Tongue (tissue), 2 donors: ENCODE results near the gene STK39. TPM values are rescaled to one million over a fixed set of nuclear protein-coding genes. Genes with fewer than 3 reads are reported as not detected.
"Not testable (repeated sequence)": the region's sequence is repeated elsewhere in the genome, so short reads cannot be mapped to it uniquely, and the experiment has no call there.

Source experiments
- DNase-seq: peaks from one replicate; pipeline ENCODE4 v3.0.0-alpha.2; 2015
- total RNA-seq: library from RNA; depleted of rRNA; stranded (reverse); fragments of >200 nt; gene quantifications from one replicate; pipeline ENCODE4 v1.2.3, GENCODE V29; 2014

The STK39 gene
- total RNA-seq, result 26.4 TPM

- peak; percentile 93 for DNase-seq
Observed at GRCh38 chr2:168247341-168248261, at the start of gene STK39. STK39 (minus strand) TSS chr2:168247595; CDS start chr2:168247435, 160 bp downstream.

DNA sequence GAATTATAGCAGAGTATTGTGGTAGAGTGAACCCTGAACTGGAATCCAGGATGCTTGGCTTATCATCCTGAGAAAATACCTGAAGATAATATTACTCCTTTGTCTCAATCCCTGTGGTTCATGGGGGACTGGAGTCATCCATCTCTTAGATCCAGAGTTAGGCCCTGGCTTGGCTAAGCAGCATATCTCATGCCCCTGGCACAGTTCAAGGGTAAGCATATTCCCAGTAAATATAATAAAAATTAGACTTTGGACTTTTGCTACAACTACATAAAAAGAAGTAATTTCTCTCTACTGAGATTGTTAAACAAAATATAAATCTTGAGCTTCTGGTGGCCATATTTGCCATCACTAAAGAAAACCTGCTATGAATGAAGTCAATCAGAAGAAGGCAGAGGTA is 47.7 kb upstream of the STK39 start:
- DNase-seq, result no peak

DNA sequence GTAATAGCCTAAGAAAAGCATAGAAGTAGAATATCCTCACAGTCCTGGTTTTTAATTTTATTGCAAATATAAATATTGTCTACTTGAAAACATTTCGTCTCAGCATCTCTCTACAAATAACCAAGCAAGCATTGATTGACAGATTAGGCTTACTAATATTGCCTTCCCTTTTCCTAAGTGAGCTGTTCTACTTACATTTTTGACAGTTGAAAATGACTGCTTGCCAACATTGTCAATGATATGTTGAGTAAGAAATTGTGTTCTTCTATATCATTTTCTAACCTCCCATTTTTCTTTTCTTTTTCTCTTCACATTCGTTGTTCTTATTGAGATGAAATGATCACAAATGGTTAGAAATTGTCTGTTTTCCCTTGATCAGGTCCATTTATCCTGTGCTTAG is 47.0 kb upstream of the STK39 start:
- no peak for DNase-seq

DNA sequence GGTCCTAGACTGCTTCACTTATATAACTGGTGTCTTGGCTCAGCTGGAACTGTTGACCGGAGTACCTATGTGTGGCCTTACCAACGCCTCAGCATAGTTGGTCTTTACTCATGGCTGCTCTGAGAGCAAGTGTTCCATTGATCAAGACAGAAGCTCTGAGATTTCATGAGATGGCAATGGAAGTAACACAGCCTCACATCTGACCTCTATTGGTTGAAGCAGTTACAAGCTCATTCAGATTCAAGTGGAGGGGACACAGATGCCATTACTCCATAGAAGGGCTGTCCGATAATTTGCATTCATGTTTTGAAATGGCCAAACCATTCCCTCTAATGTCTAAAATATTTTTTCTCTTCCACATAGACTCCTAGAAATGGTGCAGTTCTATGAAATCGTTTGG is 46.4 kb upstream of the STK39 start:
- no peak for DNase-seq

DNA sequence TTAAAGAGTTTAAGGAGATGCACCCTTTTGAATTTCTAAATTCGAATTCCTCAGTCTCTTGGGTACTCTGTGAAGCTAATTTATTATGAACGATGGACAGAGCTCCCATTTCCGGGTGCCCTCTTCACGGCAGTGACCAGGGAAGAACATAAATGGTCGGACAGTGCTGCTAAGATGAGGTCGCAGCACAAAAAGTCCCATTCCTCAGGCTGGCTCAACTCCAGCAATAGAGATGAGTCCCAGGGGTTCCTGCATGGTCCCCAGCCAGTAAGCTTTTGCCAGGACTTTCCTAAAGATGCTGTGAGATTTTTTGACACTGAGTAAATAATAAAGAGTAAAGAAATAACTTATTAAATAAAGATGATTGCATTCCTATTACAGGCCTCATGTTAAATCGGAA is 43.0 kb upstream of the STK39 start:
- DNase-seq, result no peak

GRCh38 chr2:168289880-168290279 is 42.5 kb upstream of the STK39 start:
- no peak for DNase-seq

- DNase-seq, result no peak
Observed at GRCh38 chr2:168286535-168286934, 39.1 kb upstream of the STK39 start.

GRCh38 chr2:168278424-168278888 is 31.1 kb upstream of the STK39 start:
- DNase-seq, result no peak

DNA sequence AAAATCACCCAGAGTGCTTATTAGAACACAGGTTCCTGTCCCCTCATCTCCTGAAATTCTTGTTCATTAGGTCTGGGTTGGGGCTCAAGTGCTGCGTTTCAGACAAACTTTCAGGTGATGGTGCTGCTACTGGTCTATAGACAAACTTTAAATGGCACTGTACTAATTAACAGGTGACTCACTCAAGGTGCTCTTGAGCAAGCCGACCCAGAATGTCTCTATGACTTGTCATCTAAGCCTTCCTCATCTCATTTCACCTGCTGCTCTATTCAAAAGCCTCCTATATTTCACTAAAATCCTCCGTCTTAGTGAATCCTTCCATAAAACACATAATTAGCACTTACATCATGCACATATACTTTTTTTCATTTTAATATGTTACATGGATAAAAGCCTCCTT is 29.9 kb upstream of the STK39 start:
- DNase-seq, result no peak

DNA sequence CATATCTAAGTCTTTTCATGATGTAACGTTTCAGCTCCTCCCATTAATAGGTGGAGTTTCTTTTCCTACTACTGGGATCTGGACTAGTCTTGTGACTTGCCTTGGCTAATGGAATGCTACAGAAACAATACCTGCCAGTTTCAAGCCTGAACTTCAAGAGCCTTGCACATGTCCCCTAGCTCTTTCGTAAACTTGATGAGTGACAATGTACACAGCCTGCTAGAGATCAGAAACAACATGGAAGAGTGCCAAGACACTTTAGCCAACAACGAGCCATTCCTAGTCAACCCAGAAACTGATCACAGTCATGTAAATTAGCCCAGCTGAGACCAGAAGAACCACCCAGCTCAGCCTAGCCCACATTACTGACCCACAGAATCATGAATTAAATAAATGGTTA is 24.8 kb upstream of the STK39 start:
- no peak for DNase-seq

DNA sequence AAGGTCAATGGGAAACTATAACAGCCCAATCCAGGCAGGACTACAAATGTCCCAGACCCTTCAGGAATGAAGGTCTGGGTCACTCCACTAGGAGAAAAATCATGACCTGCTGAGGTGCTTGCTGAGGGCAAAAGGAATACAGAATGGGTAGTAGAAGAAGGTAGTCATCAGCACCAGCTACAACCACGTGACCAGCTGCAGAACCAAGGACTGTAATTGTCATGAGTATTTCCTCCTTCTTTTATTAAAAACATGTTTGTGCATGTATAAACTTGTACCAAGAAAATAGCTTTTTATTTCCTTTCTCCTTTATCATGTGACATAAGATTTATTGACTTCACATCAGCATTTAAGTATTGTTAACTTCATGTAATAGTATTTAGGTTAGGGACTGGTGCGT is 15.5 kb upstream of the STK39 start:
- not testable (repeated sequence) for DNase-seq

- DNase-seq, result peak; percentile 16
Observed at GRCh38 chr2:168256448-168256847, 9.1 kb upstream of the STK39 start.

DNA sequence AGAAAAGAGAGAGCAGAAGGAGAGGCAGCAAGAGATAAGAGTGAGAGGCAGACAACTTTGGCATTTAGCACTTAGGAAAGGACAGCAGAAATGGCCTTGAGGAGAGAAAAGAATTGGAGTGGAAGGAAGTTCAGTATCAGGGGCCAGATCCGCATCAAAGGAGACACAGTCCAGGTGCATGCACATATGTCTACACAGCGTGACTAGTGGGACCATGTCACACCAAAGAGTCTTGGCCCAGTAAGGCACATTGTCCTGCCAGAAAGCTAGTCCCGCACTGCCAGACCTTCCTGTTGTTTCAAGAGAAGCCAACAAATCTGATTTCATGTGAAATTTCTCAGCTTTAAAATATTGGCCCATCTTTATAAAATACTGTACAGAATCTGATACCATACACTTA is 8.5 kb upstream of the STK39 start:
- DNase-seq, result peak; percentile 45

GRCh38 chr2:168255103-168255502 is 7.7 kb upstream of the STK39 start:
- no peak for DNase-seq

DNA sequence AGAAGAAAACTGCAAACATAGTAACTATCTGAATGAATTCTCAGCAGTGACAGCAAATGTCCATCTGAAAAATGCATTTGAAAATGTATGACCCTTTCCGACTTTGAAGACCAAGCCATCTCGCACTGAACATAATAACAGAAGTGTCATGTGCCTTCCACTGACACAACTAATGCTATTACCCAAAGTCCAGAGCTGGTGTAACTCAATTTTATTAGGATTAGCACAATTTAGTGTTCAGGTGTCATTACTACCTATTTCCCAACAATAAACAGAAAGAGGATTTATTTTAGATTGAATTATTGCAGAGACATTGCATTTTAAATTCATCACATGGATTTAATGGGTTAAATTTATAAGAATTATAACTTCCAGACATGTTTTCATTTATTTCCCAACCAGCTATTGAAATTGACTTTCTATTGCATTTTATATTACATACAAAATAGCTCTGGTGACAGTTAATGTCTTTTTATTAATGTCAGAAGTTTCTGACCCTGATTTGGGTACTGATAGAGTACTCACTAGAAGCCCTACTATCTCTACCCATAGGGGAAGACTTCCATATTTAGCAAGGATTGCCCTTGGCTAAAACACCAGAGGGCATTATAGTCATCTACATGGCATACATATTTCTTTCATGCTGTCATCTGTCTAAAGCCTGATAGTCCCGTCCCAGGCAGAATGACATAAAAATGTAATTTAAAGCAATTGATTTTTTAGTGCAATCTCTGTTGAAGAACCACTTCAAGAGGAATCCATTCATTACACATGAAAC is 7.0 kb upstream of the STK39 start:
- no peak for DNase-seq

DNA sequence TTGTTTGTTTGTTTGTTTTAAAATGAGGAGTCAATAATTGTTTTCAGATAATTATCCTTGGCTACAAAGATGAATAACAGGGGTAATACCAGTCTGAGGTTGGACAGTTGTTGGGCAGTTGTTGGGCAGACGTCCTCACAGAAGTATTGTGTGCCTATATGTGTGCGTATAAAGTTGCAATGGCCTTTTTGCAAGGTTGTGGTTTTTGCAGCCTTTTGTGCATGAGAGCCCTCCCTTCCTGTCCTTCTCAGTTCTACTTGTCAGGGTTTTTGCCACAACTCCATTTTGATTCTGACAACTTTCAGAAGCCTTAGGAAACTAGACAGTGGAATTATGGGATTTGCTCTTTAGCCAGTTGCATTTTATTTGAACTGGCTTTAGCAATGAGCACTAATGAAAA is 6.0 kb upstream of the STK39 start:
- no peak for DNase-seq

DNA sequence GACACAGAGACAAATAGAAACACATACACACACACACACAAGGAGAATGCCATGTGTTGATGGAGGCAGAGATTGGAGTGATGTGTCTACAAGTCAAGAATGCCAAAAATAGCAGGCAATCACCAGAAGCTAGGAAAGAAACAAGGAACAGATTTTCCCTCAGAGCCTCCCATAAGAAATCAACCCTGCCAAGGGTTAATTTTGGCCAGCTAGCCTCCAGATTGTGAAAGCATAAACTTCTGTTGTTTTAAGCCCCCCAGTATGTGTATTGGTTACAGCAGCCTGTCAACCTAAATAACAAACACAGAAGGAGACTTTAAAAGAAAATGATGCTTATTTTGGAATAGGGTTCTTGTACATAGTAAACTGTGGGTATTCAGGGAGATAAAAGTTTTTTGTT is 5.6 kb upstream of the STK39 start:
- no peak for DNase-seq

DNA sequence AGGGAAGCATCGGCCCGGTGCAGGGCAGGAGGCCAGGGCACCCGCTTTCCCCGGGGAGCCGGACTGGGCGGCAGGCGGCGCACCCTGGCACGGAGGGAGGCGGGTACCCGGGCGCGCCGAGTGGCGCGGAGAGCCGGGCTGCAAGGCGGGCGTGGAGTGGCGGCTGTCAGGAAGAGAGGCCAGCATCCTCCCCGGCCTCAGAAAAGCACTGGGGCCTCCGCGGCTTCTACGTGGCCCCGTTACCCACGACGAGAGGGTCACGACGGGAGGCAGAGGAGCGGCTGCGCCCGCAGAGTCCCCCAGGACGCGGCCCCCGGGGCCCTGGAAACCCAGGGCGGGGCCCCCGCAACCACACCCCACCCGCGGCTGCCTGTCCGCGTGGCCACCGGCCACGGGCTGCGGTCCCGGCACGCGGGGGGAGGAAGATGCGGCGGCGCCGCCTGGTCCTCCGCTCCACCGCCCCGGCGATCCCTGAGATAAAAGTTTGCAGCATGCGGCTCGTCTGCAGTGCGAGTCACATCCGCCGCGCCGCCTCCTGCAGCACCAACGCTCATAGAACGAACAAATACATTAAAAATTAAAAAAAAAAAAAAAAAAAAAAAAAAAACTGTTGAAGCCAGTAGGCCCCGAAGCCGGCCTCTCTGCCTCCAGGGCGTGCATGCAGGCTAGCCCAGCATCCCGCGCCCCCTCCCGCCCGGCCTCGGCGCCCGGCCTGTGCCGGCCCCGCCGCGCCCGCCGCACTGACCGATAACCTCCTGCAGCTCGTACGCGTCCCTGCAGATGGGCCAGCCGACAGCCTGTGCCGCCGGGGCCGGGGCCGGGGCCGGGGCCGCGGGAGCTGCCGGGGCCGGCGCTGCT is 683 bp downstream of the STK39 start:
- peak; percentile 75 for DNase-seq

DNA sequence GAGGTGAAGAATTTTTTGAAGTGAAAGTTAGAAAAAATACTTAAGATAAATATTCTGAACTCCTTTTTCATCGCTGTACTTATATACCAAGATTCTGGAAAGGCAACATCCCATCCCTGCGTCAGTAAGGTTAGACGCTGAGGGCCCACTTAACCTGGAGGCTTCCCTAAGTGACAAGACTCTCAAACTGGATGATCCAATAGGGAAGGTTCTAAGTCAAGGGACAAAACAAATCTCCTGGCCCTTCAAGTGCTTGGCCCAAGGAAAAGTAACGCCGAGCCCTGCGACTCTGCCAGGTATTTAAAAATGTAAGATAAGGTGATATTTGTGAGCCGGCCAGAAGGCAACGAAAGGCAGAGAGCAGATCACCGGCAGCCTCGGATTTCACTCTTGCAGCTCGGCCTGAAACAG is 1.3 kb downstream of the STK39 start:
- DNase-seq, result no peak

- DNase-seq, result no peak
Observed at GRCh38 chr2:168245074-168245825, 2.1 kb downstream of the STK39 start.

GRCh38 chr2:168244318-168244717 is 3.1 kb downstream of the STK39 start:
- DNase-seq, result peak; percentile 74

- no peak for DNase-seq
Observed at GRCh38 chr2:168243061-168243460, 4.3 kb downstream of the STK39 start.
